Neural cell (in vitro differentiated cells): ENCODE results near the gene HIBADH. TPM values are rescaled to one million over a fixed set of nuclear protein-coding genes. Genes with fewer than 3 reads are reported as not detected.

Experiments
- H2AFZ ChIP-seq: fragments of 200-600, 300-800 bp; sonication (generic), shearing (Covaris generic); 2 replicates; pipeline ENCODE4 v1.6.0; 2014; ENCODE audit warnings: low read depth, mild to moderate bottlenecking, antibody characterized with exemption, low read length, moderate library complexity
- H3F3A ChIP-seq: fragments of 200-600 bp; shearing (Covaris generic); 2 replicates; pipeline ENCODE4 v1.6.1; 2016; ENCODE audit warnings: mild to moderate bottlenecking, moderate library complexity, mixed read lengths, antibody characterized with exemption, low read length; ENCODE audit not compliant: insufficient read depth, poor library complexity, severe bottlenecking
- H3K27ac ChIP-seq: fragments of 200-600, 300-800 bp; sonication (generic), shearing (Covaris generic); 2 replicates; pipeline ENCODE4 v1.5.1; 2014; ENCODE audit warnings: mild to moderate bottlenecking, low read length, moderate library complexity
- H3K27me3 ChIP-seq: fragments of 300-800, 200-600 bp; sonication (generic), shearing (Covaris generic); 2 replicates; pipeline ENCODE4 v1.6.0; 2014; ENCODE audit warnings: mild to moderate bottlenecking, low read depth, low read length, moderate library complexity; ENCODE audit not compliant: insufficient read depth
- H3K36me3 ChIP-seq: fragments of 300-800, 200-600 bp; sonication (generic), shearing (Covaris generic); 2 replicates; pipeline ENCODE4 v1.5.1; 2014; ENCODE audit warnings: mild to moderate bottlenecking, antibody characterized with exemption, low read length, moderate library complexity; ENCODE audit not compliant: insufficient read depth
- H3K4me2 ChIP-seq: fragments of 300-800, 200-600 bp; sonication (generic), shearing (Covaris generic); 2 replicates; pipeline ENCODE4 v1.6.0; 2014; ENCODE audit warnings: mild to moderate bottlenecking, low read length
- H3K4me3 ChIP-seq: fragments of 300-800, 200-600 bp; sonication (generic), shearing (Covaris generic); 2 replicates; pipeline ENCODE4 v1.5.1; 2014; ENCODE audit warnings: mild to moderate bottlenecking, low read length, moderate library complexity
- H3K79me2 ChIP-seq: fragments of 200-600 bp; shearing (Covaris generic); replicated peaks from 2 replicates; pipeline ENCODE4 v1.6.0; 2014; ENCODE audit warnings: mild to moderate bottlenecking, low read length, moderate library complexity; ENCODE audit not compliant: insufficient read depth
- H3K9ac ChIP-seq: fragments of 300-800, 200-600 bp; sonication (generic), shearing (Covaris generic); 2 replicates; pipeline ENCODE4 v1.6.1; 2016; ENCODE audit warnings: mild to moderate bottlenecking, low read length, mixed read lengths
- H3K9me2 ChIP-seq: fragments of 200-600 bp; shearing (Covaris generic); 2 replicates; pipeline ENCODE4 v1.6.1; 2016; ENCODE audit warnings: mild to moderate bottlenecking, low read length, mixed read lengths; ENCODE audit not compliant: insufficient read depth
- H3K9me3 ChIP-seq: fragments of 200-600, 300-800 bp; sonication (generic), shearing (Covaris generic); 2 replicates; pipeline ENCODE4 v1.6.1; 2016; ENCODE audit warnings: mild to moderate bottlenecking, mixed run types, low read length, moderate library complexity, mixed read lengths
- H4K20me1 ChIP-seq: fragments of 200-600 bp; shearing (Covaris generic); 2 replicates; pipeline ENCODE4 v1.6.1; 2016; ENCODE audit warnings: mild to moderate bottlenecking, mixed run types; ENCODE audit not compliant: insufficient read depth
- CTCF ChIP-seq: fragments of 450-650 bp; IDR thresholded peaks from 2 replicates; pipeline ENCODE4 v1.5.1; 2014; ENCODE audit warnings: antibody characterized with exemption, mild to moderate bottlenecking, moderate library complexity; ENCODE audit not compliant: poor library complexity, severe bottlenecking
- EP300 ChIP-seq: fragments of 450-650 bp; conservative IDR thresholded peaks from 2 replicates; pipeline ENCODE4 v1.6.1; 2014; ENCODE audit warnings: antibody characterized with exemption, mild to moderate bottlenecking, moderate library complexity; ENCODE audit not compliant: poor library complexity, severe bottlenecking
- EZH2 ChIP-seq: fragments of 200-600, 300-800 bp; shearing (Covaris generic), sonication (generic); IDR thresholded peaks from 2 replicates; pipeline ENCODE4 v1.6.1; 2014; ENCODE audit warnings: antibody characterized with exemption, low read length, borderline replicate concordance, mild to moderate bottlenecking; ENCODE audit not compliant: insufficient read depth, poor library complexity, severe bottlenecking
- MXI1 ChIP-seq: fragments of 450-650 bp; conservative IDR thresholded peaks from 2 replicates; pipeline ENCODE4 v1.6.1; 2014; ENCODE audit warnings: antibody characterized with exemption, mild to moderate bottlenecking; ENCODE audit not compliant: poor library complexity, severe bottlenecking
- POLR2AphosphoS5 ChIP-seq: IDR thresholded peaks from 2 replicates; pipeline ENCODE4 v1.6.1; 2012
- RAD21 ChIP-seq: fragments of 450-650 bp; conservative IDR thresholded peaks from 2 replicates; pipeline ENCODE4 v1.6.1; 2014; ENCODE audit warnings: antibody characterized with exemption, mild to moderate bottlenecking, moderate library complexity
- REST ChIP-seq: IDR thresholded peaks from 2 replicates; pipeline ENCODE4 v1.6.1; 2012; ENCODE audit warnings: borderline replicate concordance
- SMC3 ChIP-seq: fragments of 450-650 bp; conservative IDR thresholded peaks from 2 replicates; pipeline ENCODE4 v1.6.1; 2014; ENCODE audit warnings: antibody characterized with exemption, mild to moderate bottlenecking, moderate library complexity; ENCODE audit not compliant: poor library complexity
- TAF1 ChIP-seq: IDR thresholded peaks from 2 replicates; pipeline ENCODE4 v1.6.1; 2012; ENCODE audit warnings: low read depth
- polyA plus RNA-seq: library from polyadenylated mRNA; depleted of rRNA; stranded (reverse); fragments of >200 nt; gene quantifications from 2 replicates; pipeline ENCODE4 v1.2.3, GENCODE V29; 2014

Gene HIBADH
- polyA plus RNA-seq, 1 donor from 2014 or later: 14.4 TPM

- TF ChIP-seq REST: no peak
- no peak for TF ChIP-seq MXI1
- no peak for TF ChIP-seq EP300
- no peak for TF ChIP-seq RAD21
- no peak for TF ChIP-seq POLR2AphosphoS5
- no peak for TF ChIP-seq TAF1
- TF ChIP-seq SMC3: no peak
- TF ChIP-seq CTCF: no peak
- TF ChIP-seq EZH2: no peak
- H4K20me1 ChIP-seq: no peaks in the 10 kb centered on the region
- no peaks in the 10 kb centered on the region for H3K36me3 ChIP-seq
- H3K9me3 ChIP-seq: peaks cover 3% of the 10 kb centered on the region
- H3F3A ChIP-seq: no peaks in the 10 kb centered on the region
- H3K79me2 ChIP-seq: no peaks in the 10 kb centered on the region
- H3K4me2 ChIP-seq: no peak overlapping the region
- no peak overlapping the region for H3K9ac ChIP-seq
- H3K4me3 ChIP-seq: no peak overlapping the region
- H3K27me3 ChIP-seq: no peaks in the 10 kb centered on the region
- H2AFZ ChIP-seq: no peak overlapping the region
- no peaks in the 10 kb centered on the region for H3K9me2 ChIP-seq
- H3K27ac ChIP-seq: no peak overlapping the region
These were observed 142.8 kb downstream of the HIBADH start for GRCh38 chr7:27519793-27520469.

GRCh38 chr7:27518561-27519350 lies 143.9 kb downstream of the HIBADH start:
- no peaks in the 10 kb centered on the region for H3K9me2 ChIP-seq
- H3F3A ChIP-seq: no peaks in the 10 kb centered on the region
- H4K20me1 ChIP-seq: no peaks in the 10 kb centered on the region
- no peak overlapping the region for H3K27ac ChIP-seq
- H3K4me2 ChIP-seq: no peak overlapping the region
- no peak overlapping the region for H3K9ac ChIP-seq
- no peaks in the 10 kb centered on the region for H3K79me2 ChIP-seq
- no peaks in the 10 kb centered on the region for H3K27me3 ChIP-seq
- H3K9me3 ChIP-seq: no peaks in the 10 kb centered on the region
- no peaks in the 10 kb centered on the region for H3K36me3 ChIP-seq
- no peak overlapping the region for H2AFZ ChIP-seq
- no peak overlapping the region for H3K4me3 ChIP-seq
- TF ChIP-seq TAF1 (no peak), MXI1 (no peak), SMC3 (no peak), EP300 (no peak), POLR2AphosphoS5 (no peak), EZH2 (no peak), REST (no peak), CTCF (no peak), RAD21 (no peak)
